ENCODE data around the gene TOMM40. TPM values are rescaled to one million over a fixed set of nuclear protein-coding genes. Genes with fewer than 3 reads are reported as not detected.

Gene TOMM40
- total and polyA plus RNA-seq, 9 donors = 11.1 to 63.9 (median 39.9) TPM

- Histone ChIP-seq H3K4me1 (ENCODE audit: insufficient read depth) (no peaks in the 10 kb centered on the region), H3K36me3 (no peaks in the 10 kb centered on the region), H3K27me3 (no peaks in the 10 kb centered on the region), H3K27ac (no peak within 1 kb of the TSS), H3K4me3 (no peak within 1 kb of the TSS), H3K9me3 (no peaks in the 10 kb centered on the region)
- intact Hi-C loops (cut with DNase I) = no loop called here
- TF ChIP-seq CTCF (IDR thresholded peaks at IDR 0.05) = no peak
- TF ChIP-seq EP300 (IDR thresholded peaks at IDR 0.05) = no peak
- no peak for TF ChIP-seq POLR2A (IDR thresholded peaks at IDR 0.05)
- no peak for DNase-seq
- WGBS, 3 donors = 78 to 86% (median 81%) methylated on average over 14 of the region's 14 CpGs
Observed at GRCh38 chr19:44942067-44942571, 51.1 kb downstream of the TOMM40 start, which contains the start of gene APOC4. TSS of gene APOC4 (plus strand) at chr19:44942237. CDS start at chr19:44942278, 41 bp downstream.

- no peaks in the 10 kb centered on the region for H3K4me1 ChIP-seq (ENCODE audit: insufficient read depth)
- 62 to 77% (median 73%) methylated on average over 10 of the region's 10 CpGs for WGBS, 3 donors
- H3K27me3 ChIP-seq = no peaks in the 10 kb centered on the region
- H3K4me3 ChIP-seq = no peak overlapping the region
- H3K27ac ChIP-seq = no peak overlapping the region
- H3K36me3 ChIP-seq = no peaks in the 10 kb centered on the region
- no peak for DNase-seq
- no peaks in the 10 kb centered on the region for H3K9me3 ChIP-seq
- TF ChIP-seq POLR2A (IDR thresholded peaks at IDR 0.05) = no peak
- no peak for TF ChIP-seq CTCF (IDR thresholded peaks at IDR 0.05)
- TF ChIP-seq EP300 (IDR thresholded peaks at IDR 0.05) = no peak
- intact Hi-C loops (cut with DNase I) = no loop called here
Observed at GRCh38 chr19:44943801-44944249, 52.8 kb downstream of the TOMM40 start.

- Histone ChIP-seq H3K9me3 (no peaks in the 10 kb centered on the region), H3K36me3 (no peaks in the 10 kb centered on the region), H3K27ac (no peak overlapping the region), H3K4me3 (no peak overlapping the region), H3K4me1 (ENCODE audit: insufficient read depth) (peaks cover 2% of the 10 kb centered on the region), H3K27me3 (no peaks in the 10 kb centered on the region)
- DNase-seq = no peak
- TF ChIP-seq EP300 (IDR thresholded peaks at IDR 0.05) = no peak
- no peak for TF ChIP-seq POLR2A (IDR thresholded peaks at IDR 0.05)
- TF ChIP-seq CTCF (IDR thresholded peaks at IDR 0.05) = no peak
- 89 to 93% (median 92%) methylated on average over 13 of the region's 13 CpGs for WGBS, 3 donors
- intact Hi-C loops (cut with DNase I) = no loop called here
Observed at GRCh38 chr19:44947041-44947581, 56.1 kb downstream of the TOMM40 start.

GRCh38 chr19:44948237-44948636 is 57.2 kb downstream of the TOMM40 start:
- intact Hi-C loops (cut with DNase I) = loop anchor here in 1 of 4 donors (2.0 kb wide), 1 partner anchor 43 kb away; the partner anchor contains the start of gene APOE

More at GRCh38 chr19:44948237-44948636, 57.2 kb downstream of the TOMM40 start:
- TF ChIP-seq CTCF (IDR thresholded peaks at IDR 0.05) (no peak), POLR2A (IDR thresholded peaks at IDR 0.05) (no peak), EP300 (IDR thresholded peaks at IDR 0.05) (no peak)
- no peak for DNase-seq
- Histone ChIP-seq H3K27me3 (no peaks in the 10 kb centered on the region), H3K27ac (no peak overlapping the region), H3K9me3 (no peaks in the 10 kb centered on the region), H3K4me3 (no peak overlapping the region), H3K4me1 (ENCODE audit: insufficient read depth) (peaks cover 2% of the 10 kb centered on the region), H3K36me3 (no peaks in the 10 kb centered on the region)
- WGBS, 3 donors = 70 to 74% (median 73%) methylated on average over 5 of the region's 5 CpGs
